Iris pigment epithelial cell (primary cell): ENCODE data around the gene KRTAP2-1.
"Not testable (repeated sequence)": the region's sequence is repeated elsewhere in the genome, so short reads cannot be mapped to it uniquely, and the experiment has no call there.

Experiments
- DNase-seq: peaks from one replicate; pipeline ENCODE4 v3.0.0-alpha.2; 2011; ENCODE audit warnings: low read depth

The KRTAP2-1 gene

GRCh38 chr17:41057547-41057946 is 10.4 kb upstream of the KRTAP2-1 start:
- DNase-seq = no peak

GRCh38 chr17:41055130-41055529 is 8.0 kb upstream of the KRTAP2-1 start, which contains the start of gene KRTAP2-2:
TSS of gene KRTAP2-2 (minus strand) at chr17:41055230. CDS start at chr17:41055211, 19 bp downstream.
- not testable (repeated sequence) for DNase-seq

- not testable (repeated sequence) for DNase-seq
Observed at GRCh38 chr17:41054556-41054955, 7.4 kb upstream of the KRTAP2-1 start.

- no peak for DNase-seq
Observed at GRCh38 chr17:41054025-41054424, 6.9 kb upstream of the KRTAP2-1 start.

GRCh38 chr17:41052566-41052965 is 5.5 kb upstream of the KRTAP2-1 start:
- peak; percentile 53 for DNase-seq

- DNase-seq = peak; percentile 90
Observed at GRCh38 chr17:41049110-41049509, 2.0 kb upstream of the KRTAP2-1 start.

- peak; percentile 56 for DNase-seq
Observed at GRCh38 chr17:41048441-41048840, 1.3 kb upstream of the KRTAP2-1 start.

- DNase-seq = no peak
Observed at GRCh38 chr17:41042953-41043352, 4.2 kb downstream of the KRTAP2-1 start.

GRCh38 chr17:41040783-41041571 is 6.1 kb downstream of the KRTAP2-1 start, which contains the start of gene KRTAP1-1:
TSS of gene KRTAP1-1 (minus strand) at chr17:41041450. CDS start at chr17:41041397, 53 bp downstream.
- DNase-seq = not testable (repeated sequence)

GRCh38 chr17:41037853-41038350 is 9.2 kb downstream of the KRTAP2-1 start:
- no peak for DNase-seq

GRCh38 chr17:41034346-41034935 is 12.7 kb downstream of the KRTAP2-1 start, which contains the start of gene KRTAP1-3:
TSS of gene KRTAP1-3 (minus strand) at chr17:41034874. CDS start at chr17:41034821, 53 bp downstream.
- not testable (repeated sequence) for DNase-seq

GRCh38 chr17:41029633-41030245 is 17.4 kb downstream of the KRTAP2-1 start, which contains the start of gene KRTAP1-4:
TSS of gene KRTAP1-4 (minus strand) at chr17:41030195. CDS start at chr17:41030078, 117 bp downstream.
- DNase-seq = no peak

GRCh38 chr17:41026715-41027471 is 20.2 kb downstream of the KRTAP2-1 start, which contains the start of gene KRTAP1-5:
TSS of gene KRTAP1-5 (minus strand) at chr17:41027208. CDS start at chr17:41027155, 53 bp downstream.
- DNase-seq = peak; percentile 89

GRCh38 chr17:41024697-41025096 is 22.4 kb downstream of the KRTAP2-1 start:
- no peak for DNase-seq

GRCh38 chr17:41020336-41020735 is 26.8 kb downstream of the KRTAP2-1 start:
- DNase-seq = no peak

- no peak for DNase-seq
Observed at GRCh38 chr17:41019415-41019814, 27.7 kb downstream of the KRTAP2-1 start.

- DNase-seq = no peak
Observed at GRCh38 chr17:41018541-41018940, 28.6 kb downstream of the KRTAP2-1 start.

GRCh38 chr17:41016578-41017215 is 30.4 kb downstream of the KRTAP2-1 start:
- no peak for DNase-seq

GRCh38 chr17:41015454-41015853 is 31.7 kb downstream of the KRTAP2-1 start:
- no peak for DNase-seq

- peak; percentile 26 for DNase-seq
Observed at GRCh38 chr17:41013606-41014005, 33.5 kb downstream of the KRTAP2-1 start.

- DNase-seq = no peak
Observed at GRCh38 chr17:41013181-41013580, 33.9 kb downstream of the KRTAP2-1 start.
